GM21619 (cell line): Measurements from ENCODE around the gene ANKS1A.

ENCODE experiments used
- ATAC-seq: cut with Tn5 transposase; IDR thresholded peaks from one replicate; pipeline ENCODE4 v1.9.1; 2021; ENCODE audit not compliant: unreplicated experiment

The ANKS1A gene

DNA sequence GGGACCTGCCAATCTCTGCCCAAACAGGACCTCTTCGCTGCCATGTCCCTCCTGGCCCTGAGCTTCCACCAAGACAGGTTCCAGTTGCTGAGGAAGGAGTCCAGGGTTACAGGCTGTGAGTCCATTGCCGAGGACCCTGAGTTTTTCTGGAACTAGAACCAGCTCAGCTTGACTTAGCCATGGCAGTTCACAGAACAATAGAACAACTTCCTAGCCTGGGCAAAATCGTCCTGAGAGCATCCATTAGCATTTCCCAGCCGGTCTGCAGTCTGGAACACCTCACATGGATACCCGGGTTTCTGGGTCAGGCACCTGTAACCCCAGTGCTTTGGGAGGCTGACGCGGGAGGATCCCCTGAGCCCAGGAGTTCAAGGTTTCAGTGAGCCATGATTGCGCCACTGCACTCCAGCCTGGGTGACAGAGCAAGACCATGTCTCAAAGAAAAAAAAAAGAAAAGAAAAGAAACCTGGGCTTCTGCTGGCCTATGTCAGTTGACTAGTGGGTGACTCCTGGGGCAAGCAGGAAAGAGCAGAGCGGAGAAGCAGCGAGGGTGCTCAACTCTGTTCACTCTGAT lies 161.8 kb downstream of the ANKS1A start:
- no peak for ATAC-seq

DNA sequence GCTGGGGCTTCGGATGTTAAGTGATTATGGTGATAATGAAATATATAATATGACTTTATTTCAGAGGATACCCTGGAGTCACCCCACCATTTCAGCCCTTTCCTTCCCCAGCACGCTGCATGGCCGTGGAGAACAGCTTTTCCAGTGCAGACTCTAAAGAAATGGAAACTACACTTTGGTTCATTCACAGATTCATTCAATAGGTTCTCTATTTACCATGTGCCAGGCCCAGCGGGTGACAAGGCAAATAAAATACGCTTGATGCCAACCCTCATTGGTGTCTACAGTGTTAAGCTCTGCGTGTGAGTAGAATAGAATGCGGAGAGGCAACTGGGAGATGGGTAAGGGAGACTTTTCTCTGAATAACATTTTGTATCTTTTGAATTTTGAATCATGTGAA lies 162.3 kb downstream of the ANKS1A start:
- no peak for ATAC-seq

GRCh38 chr6:35051997-35052583 lies 163.0 kb downstream of the ANKS1A start:
- no peak for ATAC-seq

DNA sequence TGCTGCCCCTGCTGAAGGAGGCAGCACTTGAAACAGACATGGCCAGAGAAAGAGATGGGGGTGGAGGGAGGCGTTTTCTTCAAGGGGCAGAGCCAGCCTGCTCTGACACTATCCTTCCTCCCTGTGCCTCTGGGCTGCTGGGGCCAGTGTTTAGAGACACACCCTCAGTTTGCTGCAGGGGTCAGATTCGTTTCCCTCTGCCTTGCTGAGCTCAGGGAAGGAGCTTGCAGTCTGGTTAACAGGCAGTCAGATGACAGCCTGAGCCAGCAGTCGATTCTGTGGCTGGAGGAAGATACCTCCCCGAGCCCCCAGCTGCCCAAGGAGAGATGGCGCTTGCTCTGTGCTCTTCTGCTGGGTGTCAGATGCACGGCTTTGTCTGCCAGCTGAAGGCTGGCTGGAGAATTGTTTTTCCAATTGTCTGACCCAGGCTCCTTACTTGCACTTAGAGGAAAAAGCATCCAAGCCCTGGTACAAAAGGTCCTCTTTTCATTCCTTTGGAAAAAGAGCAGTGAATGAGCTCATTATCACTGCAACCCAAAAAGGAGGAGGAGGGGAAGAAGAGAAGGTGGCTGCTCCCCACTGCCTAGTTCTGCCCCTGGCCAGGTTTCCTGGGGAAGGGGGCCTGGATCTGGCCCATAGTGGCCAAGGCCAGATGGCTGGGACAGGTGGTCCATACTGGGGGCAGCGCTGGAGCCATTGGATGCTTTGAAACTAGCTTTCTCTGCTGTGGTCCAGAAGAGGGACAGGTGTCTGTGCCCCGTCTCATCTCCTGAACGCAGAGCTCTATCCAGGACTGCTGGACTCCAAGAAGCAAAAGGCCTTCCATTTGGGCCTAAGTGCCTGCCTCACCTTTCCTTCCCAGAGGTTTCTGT lies 163.9 kb downstream of the ANKS1A start:
- ATAC-seq = no peak

DNA sequence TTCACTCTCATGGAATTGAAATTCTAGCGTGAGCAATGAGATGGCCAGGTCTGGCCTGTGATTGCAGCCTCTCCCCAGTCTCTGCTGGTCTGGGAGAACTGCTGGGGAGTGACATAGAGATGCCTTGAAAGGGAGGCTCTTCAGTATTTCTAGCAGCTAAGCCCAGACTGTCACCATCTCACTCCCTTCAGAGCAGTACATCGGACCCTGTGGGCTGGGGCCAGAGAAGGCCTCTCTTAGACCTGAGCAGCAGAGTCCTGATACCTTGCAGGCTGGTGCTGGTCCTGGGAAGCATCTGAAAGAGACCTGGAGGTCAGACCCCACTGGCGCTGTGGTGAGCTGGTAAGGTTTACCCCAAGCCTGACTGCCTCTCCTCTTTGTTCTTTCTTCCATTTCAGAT lies 164.6 kb downstream of the ANKS1A start:
- ATAC-seq = no peak

DNA sequence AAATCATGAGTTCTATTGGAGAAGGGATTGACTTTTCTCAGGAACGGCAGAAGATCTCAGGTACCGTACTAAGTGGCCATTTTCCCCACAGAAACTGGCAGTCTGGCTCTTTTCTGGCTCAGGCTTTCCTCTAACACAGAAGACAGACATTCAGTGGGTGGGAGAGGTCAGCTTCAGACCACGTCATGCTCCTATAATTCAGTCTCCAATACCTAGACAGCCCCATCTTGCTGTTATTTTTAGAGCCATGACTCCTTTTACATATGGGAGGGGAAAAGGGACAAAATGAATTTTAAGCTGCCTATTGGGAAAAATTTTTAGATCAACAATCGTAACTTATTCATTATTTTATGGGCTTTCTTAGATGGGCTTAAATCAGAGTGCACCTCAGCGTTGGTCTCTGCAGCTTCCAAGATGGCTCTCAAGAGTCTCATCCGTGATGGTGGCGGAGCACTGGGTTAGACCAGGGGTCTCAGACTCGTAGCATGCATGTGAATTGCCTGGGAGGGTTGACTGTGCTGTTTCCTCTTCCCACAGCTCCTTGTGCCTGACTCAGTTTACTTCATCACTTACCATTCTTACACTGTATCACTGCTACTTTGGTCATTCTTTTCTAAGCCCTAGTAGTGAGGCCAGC lies 165.2 kb downstream of the ANKS1A start:
- no peak for ATAC-seq

- ATAC-seq = no peak
These were observed 165.7 kb downstream of the ANKS1A start for GRCh38 chr6:35054743-35055130.

DNA sequence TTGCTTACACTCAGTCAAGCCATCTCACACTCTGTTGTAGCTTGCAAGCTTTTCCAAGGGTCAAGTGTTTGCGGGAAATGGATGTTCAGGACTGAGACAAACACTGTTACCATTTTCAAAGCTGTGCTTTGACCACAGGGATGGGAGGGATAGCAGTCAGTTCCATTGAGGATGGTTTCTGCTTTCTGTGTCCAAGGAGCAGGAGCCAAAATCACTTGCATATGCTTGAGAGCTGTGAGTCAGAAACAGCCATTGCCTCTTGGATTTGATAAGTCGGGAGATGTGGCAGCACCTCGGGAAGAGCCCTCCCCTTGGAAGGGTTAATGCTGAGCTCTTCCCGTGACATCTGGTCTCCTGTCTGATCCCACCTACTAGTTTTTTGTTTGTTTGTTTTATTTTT lies 166.8 kb downstream of the ANKS1A start:
- ATAC-seq = no peak

- ATAC-seq = no peak
These were observed 167.9 kb downstream of the ANKS1A start for GRCh38 chr6:35056952-35057351.

DNA sequence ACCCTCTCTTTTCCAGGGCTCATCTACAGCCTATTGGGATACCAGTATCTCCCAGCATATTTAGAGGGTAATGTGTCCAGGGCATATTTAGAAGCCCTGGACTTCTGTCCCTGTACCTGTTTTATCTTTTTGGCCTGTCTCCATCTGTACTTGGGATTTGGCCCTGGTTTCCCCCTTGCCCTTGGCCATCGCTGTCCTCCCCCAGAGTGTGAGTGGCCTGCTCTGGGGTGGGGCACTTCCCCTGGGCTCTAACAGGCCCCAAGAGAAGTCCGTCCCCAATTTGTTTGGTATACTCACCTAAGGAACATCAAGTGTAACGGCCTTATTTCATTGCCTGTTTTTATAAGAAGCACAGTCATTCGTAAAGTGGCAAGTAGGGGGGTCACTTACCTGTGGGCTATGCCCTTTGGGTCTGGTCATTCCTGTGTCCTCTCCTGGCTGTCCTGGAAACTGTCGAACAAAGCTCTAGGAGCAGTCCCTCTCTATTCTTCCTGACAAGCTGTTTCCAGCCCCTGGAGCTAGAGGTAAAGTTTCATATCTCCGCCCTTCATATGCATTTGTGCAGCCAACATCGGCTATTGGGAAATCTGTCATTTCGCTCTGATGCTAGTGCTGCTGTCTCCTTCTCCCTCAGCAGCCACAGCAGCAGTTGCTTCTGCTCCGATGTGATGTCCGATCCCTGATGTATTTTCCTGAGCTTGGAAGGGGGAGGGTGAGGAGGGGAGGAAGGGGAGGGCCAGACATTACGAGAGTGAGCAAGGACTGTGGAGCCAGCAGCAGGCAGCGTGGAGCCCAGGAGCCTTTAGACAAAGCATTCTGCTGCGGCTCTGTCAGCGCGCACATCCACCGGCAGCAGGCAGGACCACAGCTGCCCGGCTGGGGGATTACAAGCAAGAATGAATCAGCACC lies 168.6 kb downstream of the ANKS1A start:
- ATAC-seq = no peak

DNA sequence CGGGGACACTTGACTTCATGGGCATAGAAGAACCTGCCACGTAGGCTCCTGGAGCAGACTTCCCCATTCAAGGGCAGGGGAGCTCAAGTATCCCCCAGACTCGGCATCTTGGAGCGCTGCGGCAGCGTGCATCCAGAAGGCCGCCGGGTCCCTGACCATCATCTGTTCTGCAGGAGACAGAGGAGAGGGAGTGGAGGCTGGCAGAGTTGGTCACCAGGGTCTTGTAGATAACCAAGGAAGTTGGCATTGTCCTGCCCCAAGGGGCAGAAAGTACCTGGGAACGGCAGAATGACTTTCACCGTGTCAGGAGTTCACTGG lies 169.3 kb downstream of the ANKS1A start:
- no peak for ATAC-seq

DNA sequence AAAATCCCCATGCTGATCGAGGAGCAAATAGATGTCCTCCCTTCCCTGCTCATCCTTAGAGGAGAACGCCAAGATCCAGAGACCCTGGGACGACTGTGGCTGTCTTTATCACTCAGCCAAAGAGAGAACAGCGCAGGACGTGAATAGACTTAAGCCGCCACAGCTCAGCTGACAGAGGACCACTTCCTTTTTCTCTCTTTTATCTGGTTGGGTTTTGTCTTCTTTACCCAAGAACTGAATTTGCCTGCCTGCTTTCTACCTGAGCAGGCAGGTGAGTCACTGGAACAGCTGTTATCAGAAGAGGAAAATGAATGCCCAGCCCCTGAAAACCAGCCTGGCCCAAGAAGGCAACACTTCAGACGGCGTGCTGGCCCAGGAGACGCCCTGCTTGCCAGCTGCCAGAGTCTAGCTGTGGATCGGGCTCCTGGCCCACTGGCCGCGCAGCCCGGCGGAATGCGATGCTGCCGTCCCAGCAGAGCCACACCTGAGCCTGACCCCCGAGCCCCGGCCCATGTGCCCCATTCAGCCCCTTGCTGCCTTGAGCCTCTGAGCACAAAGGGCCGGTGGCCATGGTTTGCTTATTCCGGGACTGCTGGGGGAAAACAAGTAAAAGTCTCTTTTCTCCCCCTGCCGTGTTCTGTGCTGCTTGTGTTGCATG lies 169.9 kb downstream of the ANKS1A start:
- ATAC-seq = no peak

DNA sequence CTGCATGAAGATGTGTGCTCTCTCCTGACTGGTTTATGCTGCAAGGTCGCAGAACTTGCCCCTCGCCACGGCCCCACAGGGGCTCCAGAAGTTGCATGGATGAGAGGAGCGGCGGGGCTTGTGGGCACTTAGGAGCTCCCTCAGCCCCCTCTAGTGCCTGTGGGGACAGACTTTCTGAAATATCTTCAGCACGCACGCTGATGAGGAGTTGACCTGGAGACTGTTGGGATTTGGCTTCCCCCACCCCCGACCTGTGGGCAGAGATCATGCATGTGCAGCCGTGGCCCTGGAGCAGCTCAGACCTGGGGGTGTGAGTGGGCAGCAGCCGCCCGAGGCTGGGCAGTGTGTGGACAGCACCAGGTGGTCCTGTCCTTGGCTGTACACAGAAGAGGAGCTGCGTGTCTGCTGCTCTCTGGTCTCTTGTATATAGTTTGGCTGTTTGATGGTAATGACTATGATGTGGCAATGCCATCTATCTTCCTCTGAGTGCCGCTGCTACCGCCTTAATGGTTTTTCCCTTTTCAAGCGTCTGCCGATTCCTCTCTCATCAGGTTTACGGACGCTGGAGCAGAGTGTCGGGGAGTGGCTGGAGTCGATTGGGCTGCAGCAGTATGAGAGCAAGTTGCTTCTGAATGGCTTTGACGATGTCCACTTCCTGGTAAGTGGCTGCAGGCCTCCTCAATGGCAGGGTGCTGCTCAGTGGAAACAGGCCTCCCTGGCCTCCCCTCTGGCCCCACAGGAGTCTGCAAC lies 170.7 kb downstream of the ANKS1A start:
- ATAC-seq = no peak

DNA sequence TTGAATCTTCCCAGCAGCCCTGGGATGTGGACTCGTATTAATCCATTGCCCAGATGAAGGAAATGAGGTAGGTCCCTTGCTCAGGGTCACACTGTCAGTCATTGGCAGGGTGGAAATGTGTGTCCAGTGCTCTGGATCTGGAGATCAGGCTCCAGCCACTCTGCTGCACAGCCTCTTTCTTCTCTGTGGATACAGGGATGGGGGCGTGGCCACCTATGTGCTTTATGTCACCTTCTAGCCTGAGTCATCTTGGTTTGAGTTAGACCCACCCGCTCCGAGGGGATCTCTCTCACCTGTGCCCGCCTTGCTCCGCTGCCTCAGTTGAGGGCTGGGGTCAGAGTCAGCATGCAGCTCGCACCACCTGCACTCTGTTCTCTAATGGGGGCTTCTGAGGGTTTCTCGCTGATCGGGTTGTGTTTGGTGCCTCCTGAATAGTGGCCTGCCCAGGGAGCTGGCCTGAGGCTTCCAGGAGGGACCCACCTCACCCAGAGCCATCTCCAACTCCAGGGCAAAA lies 172.1 kb downstream of the ANKS1A start:
- ATAC-seq = no peak

DNA sequence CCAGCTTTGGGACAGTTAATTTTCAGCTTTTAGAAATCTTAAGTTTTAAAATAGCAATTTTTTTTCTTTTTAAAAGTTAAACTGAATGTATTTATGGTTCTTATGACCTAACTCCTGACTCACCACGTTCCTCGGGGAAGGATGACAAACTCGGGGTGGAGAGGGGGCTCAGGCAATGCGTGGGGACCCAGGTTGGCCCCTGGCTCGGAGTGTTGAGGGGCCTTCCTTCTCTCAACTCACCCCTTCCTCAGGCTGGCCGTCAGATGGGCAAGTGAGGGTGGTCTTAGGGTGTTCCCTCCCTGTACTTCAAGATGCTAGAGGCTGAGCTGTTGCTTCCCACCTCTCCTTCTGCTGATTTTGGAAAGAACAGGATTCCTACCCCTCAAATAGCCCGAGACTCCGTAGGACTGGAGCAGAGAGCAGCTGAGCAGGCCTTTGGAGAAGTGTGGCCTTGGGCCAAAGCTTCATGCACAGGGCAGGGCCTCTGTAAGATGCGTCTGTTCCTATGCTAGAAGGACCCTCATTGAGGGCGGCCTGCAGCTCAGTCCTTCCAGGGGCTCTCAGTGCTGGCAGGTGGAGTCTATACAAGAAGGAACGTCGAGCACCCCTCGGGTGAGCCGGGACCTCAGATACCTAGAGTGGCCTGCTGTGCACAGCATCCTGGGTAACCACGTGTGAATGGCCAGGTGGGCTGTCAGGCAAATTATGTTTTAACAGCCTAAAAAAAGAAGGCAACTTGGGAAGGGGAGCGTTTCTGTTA lies 172.8 kb downstream of the ANKS1A start:
- no peak for ATAC-seq

DNA sequence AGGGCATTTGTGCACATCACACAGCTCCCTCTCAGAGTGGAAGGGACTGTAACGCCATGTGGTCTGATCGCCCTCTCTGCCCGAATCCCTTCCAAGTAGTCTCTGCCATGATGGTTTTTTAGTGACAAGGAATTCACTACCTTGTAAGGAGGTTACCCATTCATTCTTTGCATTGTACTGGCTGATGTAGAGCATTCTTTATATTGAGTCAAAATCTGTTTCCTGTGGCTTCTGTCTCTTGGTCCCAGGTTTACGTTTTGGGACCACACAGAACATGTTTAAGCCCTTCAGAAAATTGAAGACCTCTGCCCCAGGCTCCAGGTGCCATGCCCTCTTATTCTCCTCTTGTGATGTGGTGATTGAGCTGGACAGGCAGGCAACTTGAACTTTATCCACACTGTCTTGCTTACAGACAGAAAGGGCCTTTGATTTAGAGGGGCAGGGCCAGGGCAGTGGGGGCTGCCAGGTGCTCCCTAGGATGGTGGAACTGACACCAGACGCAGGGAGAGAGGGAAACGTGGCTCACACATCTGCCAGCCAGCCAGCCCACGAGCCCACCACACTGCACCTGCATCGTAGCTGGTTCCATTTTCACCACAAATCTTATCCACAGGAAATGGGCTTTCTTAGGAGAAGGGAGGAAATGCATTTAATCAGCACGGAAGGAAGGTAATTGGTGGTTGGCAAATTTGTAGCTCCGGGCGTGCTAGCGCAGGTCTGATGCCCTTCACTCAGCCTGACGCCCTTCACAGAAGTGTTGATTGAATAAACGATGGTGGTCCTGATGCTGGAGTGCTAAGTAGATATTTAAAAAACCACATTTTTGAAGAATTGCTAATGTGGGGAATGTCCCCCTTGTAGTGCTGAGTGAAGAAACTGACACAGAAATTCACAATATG lies 173.9 kb downstream of the ANKS1A start:
- ATAC-seq = no peak

DNA sequence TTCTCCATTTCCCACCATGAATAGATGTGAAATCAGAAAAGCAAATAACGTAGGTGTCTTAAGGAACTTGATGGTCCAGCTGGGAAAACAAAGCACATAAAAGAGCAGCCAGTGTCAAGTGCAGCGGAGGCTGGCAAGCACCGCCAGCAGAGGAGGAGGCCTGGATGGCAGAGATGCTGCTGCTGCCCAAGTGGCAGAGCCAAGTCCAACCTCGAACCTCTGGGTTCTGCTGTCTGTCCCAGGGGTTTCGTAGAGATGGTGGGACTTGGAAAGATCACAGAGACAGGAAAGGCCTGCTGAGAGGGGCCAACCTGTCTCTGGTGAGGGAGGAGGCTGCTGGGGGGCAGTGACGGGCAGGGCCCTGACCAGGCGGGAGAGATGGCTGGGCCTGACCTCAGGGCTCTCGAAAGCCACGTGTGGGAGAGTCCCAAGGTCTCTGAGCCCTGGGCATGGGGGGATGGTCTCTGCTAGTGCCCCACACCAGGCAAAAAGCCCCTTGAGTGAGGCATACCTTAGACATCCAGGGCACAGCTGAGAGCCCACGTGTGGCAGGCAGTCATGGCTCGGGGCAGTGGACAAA lies 174.7 kb downstream of the ANKS1A start:
- ATAC-seq = no peak
